ENCODE measurements around the gene ZNF367.

DNA sequence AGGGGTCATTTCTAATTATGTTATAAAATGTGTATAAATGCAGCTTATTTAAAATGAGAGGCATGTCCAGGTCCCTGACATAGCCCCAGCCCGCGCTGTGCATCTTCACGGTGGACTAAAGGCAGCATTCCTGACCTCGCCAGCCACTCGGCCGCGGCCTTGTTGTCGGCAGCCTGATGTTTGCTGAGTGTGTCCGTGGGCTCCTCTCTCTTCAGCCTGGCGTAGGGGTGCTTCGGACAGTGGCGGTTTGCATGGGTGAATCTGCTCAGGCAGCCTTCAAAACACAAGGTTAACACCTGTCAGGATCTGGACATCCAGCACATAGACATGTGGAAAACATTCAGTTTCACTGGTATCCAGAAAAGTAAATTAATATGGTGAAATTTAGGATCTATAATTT lies 25.9 kb downstream of the ZNF367 start:
- TF ChIP-seq SUZ12 (IDR thresholded peaks at IDR 0.05; ENCODE audit: extremely low read depth, insufficient read depth, insufficient read length) (no peak), ZNF274 (IDR thresholded peaks at IDR 0.05; ENCODE audit: low read depth, low read length) (no peak), YY1 (IDR thresholded peaks at IDR 0.05; ENCODE audit: insufficient read depth, insufficient read length) (no peak)
